WERI-Rb-1 (cell line): ENCODE measurements around the gene ADCY2.

Experiments used
- DNase-seq: peaks from one replicate; pipeline ENCODE4 v3.0.0-alpha.2; 2020
- H3K27ac ChIP-seq: fragments of 250-450 bp; sonication (Bioruptor Pico); 2 replicates; pipeline ENCODE4 v1.5.1; 2020; ENCODE audit warnings: mild to moderate bottlenecking, moderate library complexity
- H3K27me3 ChIP-seq: fragments of 250-450 bp; sonication (Bioruptor Pico); 2 replicates; pipeline ENCODE4 v1.5.1; 2021; ENCODE audit warnings: mild to moderate bottlenecking, low read depth, moderate library complexity; ENCODE audit not compliant: insufficient read depth, severe bottlenecking
- H3K36me3 ChIP-seq: fragments of 250-450 bp; sonication (Bioruptor Pico); 2 replicates; pipeline ENCODE4 v1.5.1; 2020; ENCODE audit warnings: mild to moderate bottlenecking, moderate library complexity
- H3K4me3 ChIP-seq: 2 replicates; pipeline ENCODE4 v1.5.1; 2011; ENCODE audit warnings: low read depth, mild to moderate bottlenecking, control low read depth, low read length
- H3K9me3 ChIP-seq: fragments of 250-450 bp; sonication (Bioruptor Pico); 2 replicates; pipeline ENCODE4 v1.5.1; 2021; ENCODE audit warnings: mild to moderate bottlenecking, moderate library complexity; ENCODE audit not compliant: severe bottlenecking
- CTCF ChIP-seq: IDR thresholded peaks from 2 replicates; pipeline ENCODE4 v1.5.1; 2011; ENCODE audit warnings: low read depth, mild to moderate bottlenecking, control low read depth, inconsistent platforms, low read length

ADCY2 gene

GRCh38 chr5:7787770-7788169, 391.8 kb downstream of the ADCY2 start:
- H3K4me3 ChIP-seq = no peak overlapping the region
- no peak overlapping the region for H3K27ac ChIP-seq
- DNase-seq = no peak
- peaks cover 49% of the 10 kb centered on the region for H3K36me3 ChIP-seq
- no peaks in the 10 kb centered on the region for H3K27me3 ChIP-seq
- no peaks in the 10 kb centered on the region for H3K9me3 ChIP-seq
- no peak for TF ChIP-seq CTCF

DNA sequence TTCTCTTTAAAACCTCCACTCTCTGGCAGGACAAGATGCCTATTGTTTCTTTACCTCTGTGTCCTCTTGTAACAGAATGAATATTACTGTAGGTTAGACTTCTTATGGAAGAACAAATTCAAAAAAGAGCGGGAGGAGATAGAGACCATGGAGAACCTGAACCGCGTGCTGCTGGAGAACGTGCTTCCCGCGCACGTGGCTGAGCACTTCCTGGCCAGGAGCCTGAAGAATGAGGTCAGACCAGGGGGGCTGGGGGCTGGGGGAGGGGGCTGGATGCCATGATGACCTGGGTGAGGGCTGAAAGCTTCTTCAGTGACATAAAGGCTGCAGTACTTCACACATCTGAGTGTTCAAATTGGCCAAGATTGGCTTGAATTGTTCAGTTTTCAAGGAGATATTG, 393.6 kb downstream of the ADCY2 start:
- no peak overlapping the region for H3K27ac ChIP-seq
- no peak for TF ChIP-seq CTCF
- H3K9me3 ChIP-seq = no peaks in the 10 kb centered on the region
- H3K4me3 ChIP-seq = no peak overlapping the region
- H3K27me3 ChIP-seq = no peaks in the 10 kb centered on the region
- peaks cover 55% of the 10 kb centered on the region for H3K36me3 ChIP-seq
- no peak for DNase-seq

GRCh38 chr5:7793895-7794294, 398.0 kb downstream of the ADCY2 start:
- Histone ChIP-seq H3K27ac (no peak overlapping the region), H3K36me3 (peaks cover 34% of the 10 kb centered on the region), H3K4me3 (no peak overlapping the region), H3K27me3 (no peaks in the 10 kb centered on the region), H3K9me3 (no peaks in the 10 kb centered on the region)
- no peak for TF ChIP-seq CTCF
- DNase-seq = no peak

GRCh38 chr5:7794311-7794710, 398.4 kb downstream of the ADCY2 start:
- no peak for DNase-seq
- no peak for TF ChIP-seq CTCF
- no peaks in the 10 kb centered on the region for H3K27me3 ChIP-seq
- H3K36me3 ChIP-seq = peaks cover 34% of the 10 kb centered on the region
- H3K27ac ChIP-seq = no peak overlapping the region
- no peaks in the 10 kb centered on the region for H3K9me3 ChIP-seq
- no peak overlapping the region for H3K4me3 ChIP-seq

DNA sequence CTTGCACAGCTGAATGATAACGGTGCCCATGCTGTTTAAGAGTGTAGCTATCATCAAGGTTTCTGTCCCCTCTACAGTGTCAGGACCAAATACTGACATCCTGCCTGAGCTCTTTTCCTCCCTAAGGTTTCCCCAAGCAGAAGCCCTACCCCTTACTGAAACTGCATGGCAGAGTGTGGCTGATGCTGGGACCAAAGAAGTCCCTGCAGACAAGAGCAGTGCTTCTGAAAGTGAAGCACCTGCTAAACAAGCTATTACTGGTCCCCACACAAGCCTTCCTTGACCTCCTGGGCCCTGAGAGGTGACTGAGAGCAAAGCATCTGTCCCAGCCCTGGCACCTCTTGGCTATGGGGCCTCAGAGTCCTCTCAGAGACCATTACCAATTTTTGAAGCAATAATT, 398.9 kb downstream of the ADCY2 start:
- no peak for TF ChIP-seq CTCF

DNA sequence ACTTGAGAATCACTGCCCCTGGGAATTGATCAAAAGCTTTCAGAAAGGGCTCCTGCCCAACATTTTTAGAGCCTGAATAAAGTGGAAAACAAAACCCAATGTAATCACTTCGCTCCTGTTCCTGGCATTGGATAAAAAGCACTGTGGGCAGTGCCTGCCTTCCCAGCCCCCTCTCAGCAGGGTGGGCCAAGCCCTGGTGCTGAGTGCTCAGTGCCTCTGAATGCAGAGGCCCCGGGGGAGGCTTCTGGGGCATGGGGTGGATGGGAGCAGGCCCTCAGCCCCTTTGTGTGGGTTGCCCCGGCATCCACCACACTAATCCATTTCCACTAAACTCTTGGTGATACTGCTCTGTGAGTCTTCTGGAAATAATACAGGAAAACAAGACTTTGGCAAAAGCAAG, 399.4 kb downstream of the ADCY2 start:
- H3K9me3 ChIP-seq = no peaks in the 10 kb centered on the region
- H3K27me3 ChIP-seq = no peaks in the 10 kb centered on the region
- H3K27ac ChIP-seq = no peak overlapping the region
- no peak for TF ChIP-seq CTCF
- H3K36me3 ChIP-seq = peaks cover 33% of the 10 kb centered on the region
- no peak for DNase-seq
- H3K4me3 ChIP-seq = no peak overlapping the region

More for the DNA sequence above, 398.9 kb downstream of the ADCY2 start:
- H3K27me3 ChIP-seq = no peaks in the 10 kb centered on the region
- DNase-seq = no peak
- H3K4me3 ChIP-seq = no peak overlapping the region
- no peak overlapping the region for H3K27ac ChIP-seq
- H3K36me3 ChIP-seq = peaks cover 34% of the 10 kb centered on the region
- no peaks in the 10 kb centered on the region for H3K9me3 ChIP-seq
